ENCODE results near the gene IFI30. TPM values are rescaled to one million over a fixed set of nuclear protein-coding genes. Genes with fewer than 3 reads are reported as not detected.
A peak's percentile ranks its signal among the peaks of the same experiment; 100 is the strongest.

The IFI30 gene
- total and polyA plus RNA-seq, 3 experiments from 2014 or later = 10.9 to 34.5 (median 33.3) TPM

DNA sequence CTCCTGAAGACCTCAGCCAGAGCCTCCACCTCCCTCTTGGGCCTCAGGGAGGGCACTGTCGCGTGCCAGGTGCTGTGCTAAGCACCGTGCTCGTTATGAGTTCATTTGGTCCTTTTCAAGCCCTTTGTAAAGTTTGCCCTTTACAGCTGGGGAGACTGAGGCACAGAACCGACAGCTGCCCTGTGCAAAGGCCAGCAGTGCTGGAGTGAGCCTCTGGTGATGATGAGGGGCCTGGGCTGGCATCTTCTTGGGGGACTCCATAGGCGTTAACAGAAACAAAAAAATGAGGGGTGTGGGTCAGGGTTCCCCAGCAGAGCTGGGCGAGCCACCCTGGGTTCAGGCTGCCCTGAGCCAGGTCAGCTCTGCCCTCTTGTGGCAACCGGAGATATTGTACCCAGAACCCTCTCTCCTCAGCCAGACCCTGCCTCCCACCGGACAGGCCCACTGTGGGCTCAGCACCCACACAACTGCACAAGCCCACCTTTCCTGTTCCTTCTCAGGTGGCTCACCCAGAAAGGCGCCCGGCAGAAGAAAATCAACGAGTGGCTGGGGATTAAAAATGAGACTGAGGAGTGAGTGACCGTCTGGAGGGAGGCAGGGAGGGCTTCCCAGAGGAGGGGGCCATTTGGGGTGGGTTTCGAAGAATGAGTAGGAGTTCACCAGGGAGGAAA is 5.5 kb upstream of the IFI30 start:
- Histone ChIP-seq H3K36me3 (ENCODE audit: insufficient read depth, low read length) (peaks cover 8% of the 10 kb centered on the region), H3K27me3 (ENCODE audit: insufficient read depth, low read length, poor library complexity, severe bottlenecking) (no peaks in the 10 kb centered on the region), H3K4me1 (ENCODE audit: insufficient read depth, low read length) (peaks cover under 1% of the 10 kb centered on the region), H3K9me3 (ENCODE audit: low read length) (no peaks in the 10 kb centered on the region), H3K27ac (ENCODE audit: low read depth, low read length) (no peak overlapping the region), H3K4me3 (ENCODE audit: low read length) (no peak overlapping the region)
- Mint-ChIP-seq H3K27me3 (no peaks in the 10 kb centered on the region), H3K4me1 (peaks cover 0 to 5% (median 4%) of the 10 kb centered on the region in 3 donors), H3K36me3 (peaks cover 7 to 39% (median 9%) of the 10 kb centered on the region in 3 donors), H3K4me3 (peak overlapping the region in 1 of 7 donors; percentile 39), H3K27ac (peak overlapping the region in 4 of 8 donors; percentile 23 to 75 (median 56)), H3K9me3 (no peaks in the 10 kb centered on the region)
- DNase-seq = peak; percentile 35 to 68 (median 49)
- POLR2A ChIA-PET = interaction anchor here (0.5 kb wide), 1 partner anchor 188 kb away, joined by 4 read pairs; no protein-coding TSS in a partner anchor
- CTCF ChIA-PET = interaction anchor here (0.6 to 1.7 kb wide), 22 partner anchors 9 to 403 kb away, joined by 3 to 16 read pairs (median 4); partner anchors contain the start of genes IL12RB1 and PIK3R2

DNA sequence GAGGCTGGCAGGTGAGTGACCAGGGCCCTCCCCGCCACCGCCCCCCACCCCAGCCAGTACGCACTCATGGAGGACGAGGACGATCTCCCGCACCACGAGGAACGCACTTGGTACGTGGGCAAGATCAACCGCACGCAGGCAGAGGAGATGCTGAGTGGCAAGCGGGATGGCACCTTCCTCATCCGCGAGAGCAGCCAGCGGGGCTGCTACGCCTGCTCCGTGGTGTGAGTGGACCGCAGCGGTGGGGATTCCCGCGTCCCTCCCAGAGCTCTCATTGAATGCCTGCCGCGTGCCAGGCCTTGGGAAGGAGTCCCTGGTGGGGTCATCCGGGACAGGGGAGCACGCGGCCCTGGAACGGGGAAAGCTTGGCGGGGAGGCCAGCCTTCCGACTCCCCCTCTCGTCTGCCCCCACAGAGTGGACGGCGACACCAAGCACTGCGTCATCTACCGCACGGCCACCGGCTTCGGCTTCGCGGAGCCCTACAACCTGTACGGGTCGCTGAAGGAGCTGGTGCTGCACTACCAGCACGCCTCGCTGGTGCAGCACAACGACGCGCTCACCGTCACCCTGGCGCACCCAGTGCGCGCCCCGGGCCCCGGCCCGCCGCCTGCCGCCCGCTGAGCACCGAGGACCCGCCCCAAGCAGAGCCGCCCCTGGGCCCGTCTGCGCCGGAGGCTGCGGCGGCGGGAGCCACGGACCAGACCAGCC is 4.8 kb upstream of the IFI30 start:
- Histone ChIP-seq H3K36me3 (ENCODE audit: insufficient read depth, low read length) (peaks cover 3% of the 10 kb centered on the region), H3K27ac (ENCODE audit: low read depth, low read length) (no peak overlapping the region), H3K4me3 (ENCODE audit: low read length) (no peak overlapping the region), H3K9me3 (ENCODE audit: low read length) (no peaks in the 10 kb centered on the region), H3K4me1 (ENCODE audit: insufficient read depth, low read length) (peaks cover 5% of the 10 kb centered on the region), H3K27me3 (ENCODE audit: insufficient read depth, low read length, poor library complexity, severe bottlenecking) (no peaks in the 10 kb centered on the region)
- no peak overlapping the region for H3K27ac Mint-ChIP-seq
- H3K27me3 Mint-ChIP-seq = no peaks in the 10 kb centered on the region
- H3K36me3 Mint-ChIP-seq = peaks cover 7 to 34% (median 9%) of the 10 kb centered on the region in 3 donors
- no peaks in the 10 kb centered on the region for H3K9me3 Mint-ChIP-seq
- POLR2A ChIA-PET = no interaction called here
- DNase-seq = no peak
- CTCF ChIA-PET = interaction anchor here (0.6 to 1.7 kb wide), 14 partner anchors 8 to 402 kb away, joined by 3 to 16 read pairs (median 4); partner anchors contain the start of gene PIK3R2
- H3K4me1 Mint-ChIP-seq = peaks cover 0 to 10% (median 5%) of the 10 kb centered on the region in 3 donors
- H3K4me3 Mint-ChIP-seq = no peak overlapping the region

DNA sequence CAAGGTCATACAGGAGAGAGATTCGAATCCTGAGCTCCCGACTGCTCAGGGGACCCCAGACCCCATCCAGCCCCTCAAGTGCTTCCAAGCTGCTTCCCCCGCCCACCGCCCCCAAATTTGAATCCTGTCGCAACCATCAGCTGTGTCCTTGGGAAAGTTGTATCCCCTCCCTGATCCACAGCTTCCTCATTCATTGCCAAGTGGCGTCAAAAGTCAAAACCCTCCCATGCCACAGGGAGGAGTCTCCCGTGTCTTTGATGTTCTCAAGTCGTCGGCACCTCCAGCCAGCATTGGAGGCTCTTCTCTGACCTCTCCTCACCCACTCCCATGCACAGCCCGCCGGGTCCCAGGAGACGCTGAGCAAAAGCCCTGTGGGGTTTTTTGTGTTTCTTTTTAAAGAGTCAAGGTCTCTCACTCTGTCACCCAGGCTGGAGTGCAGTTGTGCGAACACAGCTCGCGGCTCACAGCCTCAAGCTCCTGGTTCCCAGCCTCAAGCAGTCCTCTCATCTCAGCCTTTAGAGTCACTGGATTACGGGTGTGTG is 2.8 kb upstream of the IFI30 start:
- peaks cover 0 to 20% (median 11%) of the 10 kb centered on the region in 3 donors for H3K4me1 Mint-ChIP-seq
- no peak for DNase-seq
- no peak overlapping the region for H3K4me3 Mint-ChIP-seq
- Histone ChIP-seq H3K9me3 (ENCODE audit: low read length) (no peaks in the 10 kb centered on the region), H3K36me3 (ENCODE audit: insufficient read depth, low read length) (no peaks in the 10 kb centered on the region), H3K27me3 (ENCODE audit: insufficient read depth, low read length, poor library complexity, severe bottlenecking) (no peaks in the 10 kb centered on the region), H3K4me1 (ENCODE audit: insufficient read depth, low read length) (peaks cover 9% of the 10 kb centered on the region), H3K4me3 (ENCODE audit: low read length) (no peak overlapping the region), H3K27ac (ENCODE audit: low read depth, low read length) (no peak overlapping the region)
- no peaks in the 10 kb centered on the region for H3K9me3 Mint-ChIP-seq
- peaks cover 3 to 31% (median 6%) of the 10 kb centered on the region in 3 donors for H3K36me3 Mint-ChIP-seq
- ChIA-PET CTCF (interaction anchor here (0.7 to 2.5 kb wide), 6 partner anchors 9 to 59 kb away, joined by 3 to 7 read pairs (median 4); partner anchors contain the start of gene PIK3R2), POLR2A (no interaction called here)
- peak overlapping the region in 1 of 8 donors; percentile 61 for H3K27ac Mint-ChIP-seq
- no peaks in the 10 kb centered on the region for H3K27me3 Mint-ChIP-seq

DNA sequence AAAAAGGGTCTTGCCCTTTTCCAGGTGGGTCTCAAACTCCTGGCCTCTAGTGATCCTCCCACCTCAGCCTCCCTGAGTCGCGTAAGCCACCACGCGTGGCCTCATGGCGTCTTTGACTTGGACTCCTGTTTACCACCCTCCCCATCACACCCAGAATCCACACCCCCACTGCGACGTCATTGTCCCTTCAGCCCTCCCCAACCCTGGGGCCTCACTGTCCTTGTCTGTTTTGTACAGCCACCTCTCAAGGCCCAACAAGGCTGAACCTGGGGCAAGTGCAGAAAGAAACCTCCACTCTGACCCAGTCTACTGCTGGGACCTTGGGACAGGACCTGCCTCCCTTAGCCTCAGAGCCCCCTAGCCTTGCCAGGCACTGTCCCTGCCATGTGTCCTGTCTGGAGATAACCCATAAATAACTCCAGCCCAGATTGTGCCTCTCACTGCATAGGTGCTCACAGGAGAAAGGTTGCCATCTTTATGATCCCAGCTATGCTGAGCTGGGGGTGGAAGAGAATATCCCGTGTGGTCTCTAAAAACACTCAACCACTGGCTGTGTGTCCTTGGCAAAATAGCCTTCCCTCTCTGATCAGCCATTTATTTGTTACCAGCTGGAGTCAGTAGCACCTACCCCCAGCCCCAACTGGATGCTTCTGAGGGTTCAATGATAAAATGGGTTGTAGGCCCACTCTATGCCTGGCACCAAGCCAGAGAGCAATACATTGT is 1.8 kb upstream of the IFI30 start:
- peaks cover 0 to 20% (median 11%) of the 10 kb centered on the region in 3 donors for H3K4me1 Mint-ChIP-seq
- H3K36me3 Mint-ChIP-seq = peaks cover 0 to 25% (median 2%) of the 10 kb centered on the region in 3 donors
- ChIA-PET POLR2A (no interaction called here), CTCF (interaction anchor here (1.0 to 2.5 kb wide), 4 partner anchors 13 to 114 kb away, joined by 3 to 7 read pairs (median 4); no protein-coding TSS in a partner anchor)
- no peak overlapping the region for H3K27ac ChIP-seq (ENCODE audit: low read depth, low read length)
- DNase-seq = no peak
- no peak overlapping the region for H3K4me3 ChIP-seq (ENCODE audit: low read length)
- no peaks in the 10 kb centered on the region for H3K27me3 Mint-ChIP-seq
- H3K9me3 ChIP-seq (ENCODE audit: low read length) = no peaks in the 10 kb centered on the region
- H3K36me3 ChIP-seq (ENCODE audit: insufficient read depth, low read length) = no peaks in the 10 kb centered on the region
- peaks cover 9% of the 10 kb centered on the region for H3K4me1 ChIP-seq (ENCODE audit: insufficient read depth, low read length)
- no peaks in the 10 kb centered on the region for H3K27me3 ChIP-seq (ENCODE audit: insufficient read depth, low read length, poor library complexity, severe bottlenecking)
- peak overlapping the region in 2 of 7 donors; percentile 54 to 58 for H3K4me3 Mint-ChIP-seq
- H3K27ac Mint-ChIP-seq = peak overlapping the region in 7 of 8 donors; percentile 34 to 90 (median 78)
- H3K9me3 Mint-ChIP-seq = no peaks in the 10 kb centered on the region

DNA sequence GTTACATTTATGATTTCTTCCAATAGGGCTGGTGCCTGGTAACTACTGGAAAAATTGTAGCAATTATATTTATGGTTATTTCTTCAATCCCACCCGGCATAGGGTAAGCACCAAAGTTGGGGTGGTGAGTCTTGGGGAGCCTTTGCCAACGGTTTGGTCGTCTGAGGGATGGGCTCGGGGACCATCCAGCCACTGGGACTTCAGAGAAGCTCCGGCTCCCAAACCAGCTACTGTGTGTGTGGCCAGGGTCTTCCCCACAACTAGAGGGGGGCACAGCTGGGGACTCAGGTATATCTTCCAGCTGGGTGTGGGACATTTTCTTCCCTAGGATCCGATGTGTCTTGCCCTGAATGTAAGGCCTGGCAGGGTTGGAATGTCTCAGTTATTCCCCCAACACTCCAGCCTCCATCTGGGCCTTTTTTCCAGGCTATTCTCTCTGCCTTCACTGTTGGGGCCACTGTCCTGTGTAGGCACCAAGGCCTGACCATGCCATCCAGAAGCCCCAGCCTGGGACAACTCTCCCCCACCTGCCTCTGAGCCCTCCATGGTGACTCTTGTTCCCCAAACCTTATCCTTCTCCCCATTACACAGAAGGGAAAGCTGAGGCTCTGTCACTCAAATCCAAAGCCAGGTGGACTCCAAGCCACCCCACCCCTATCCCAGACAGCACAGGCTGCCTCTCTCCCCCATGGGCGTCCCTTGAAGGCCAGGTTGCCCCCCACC is 1.1 kb upstream of the IFI30 start:
- Mint-ChIP-seq H3K4me3 (peak overlapping the region in 6 of 7 donors; percentile 29 to 95 (median 56)), H3K36me3 (peaks cover 0 to 21% (median 5%) of the 10 kb centered on the region in 3 donors), H3K4me1 (peaks cover 0 to 20% (median 11%) of the 10 kb centered on the region in 3 donors), H3K27ac (peak overlapping the region in 6 of 8 donors; percentile 37 to 80 (median 64)), H3K9me3 (no peaks in the 10 kb centered on the region), H3K27me3 (no peaks in the 10 kb centered on the region)
- H3K9me3 ChIP-seq (ENCODE audit: low read length) = no peaks in the 10 kb centered on the region
- ChIA-PET POLR2A (no interaction called here), CTCF (interaction anchor here (1.1 to 2.5 kb wide), 3 partner anchors 59 to 114 kb away, joined by 3 to 7 read pairs (median 4); no protein-coding TSS in a partner anchor)
- H3K4me1 ChIP-seq (ENCODE audit: insufficient read depth, low read length) = peaks cover 9% of the 10 kb centered on the region
- H3K27me3 ChIP-seq (ENCODE audit: insufficient read depth, low read length, poor library complexity, severe bottlenecking) = no peaks in the 10 kb centered on the region
- no peak overlapping the region for H3K27ac ChIP-seq (ENCODE audit: low read depth, low read length)
- H3K4me3 ChIP-seq (ENCODE audit: low read length) = no peak overlapping the region
- no peaks in the 10 kb centered on the region for H3K36me3 ChIP-seq (ENCODE audit: insufficient read depth, low read length)
- DNase-seq = no peak

DNA sequence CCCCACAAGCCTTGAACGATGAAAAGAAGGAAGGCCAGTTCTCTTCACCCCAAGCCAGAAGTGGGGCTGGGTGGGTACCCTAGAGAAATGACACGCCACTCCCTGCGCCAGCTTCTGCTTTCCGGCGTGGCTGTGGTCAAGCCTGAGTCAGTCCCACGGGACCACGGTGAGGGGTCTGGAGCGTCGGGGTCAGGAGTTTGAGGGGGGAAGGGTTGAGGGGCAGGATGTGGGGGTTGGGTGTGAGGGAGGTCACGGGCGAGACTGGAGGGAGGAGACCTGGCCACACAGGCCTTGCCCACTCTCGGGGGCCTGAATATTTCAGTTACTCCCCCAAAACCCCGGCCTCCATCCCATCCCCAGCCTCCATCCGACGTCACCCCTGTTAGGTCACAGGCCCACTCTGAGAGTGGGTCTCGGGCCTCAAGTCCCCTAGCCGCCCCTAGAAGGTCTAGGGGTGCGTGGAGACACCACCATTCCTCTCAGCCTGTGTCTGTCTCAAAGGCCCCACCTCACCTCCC is 500 bp upstream of the IFI30 start:
- POLR2A ChIA-PET = no interaction called here
- no peaks in the 10 kb centered on the region for H3K27me3 Mint-ChIP-seq
- no peak for DNase-seq
- no peaks in the 10 kb centered on the region for H3K36me3 ChIP-seq (ENCODE audit: insufficient read depth, low read length)
- H3K36me3 Mint-ChIP-seq = peaks cover 0 to 20% (median 4%) of the 10 kb centered on the region in 3 donors
- H3K9me3 Mint-ChIP-seq = no peaks in the 10 kb centered on the region
- H3K4me1 Mint-ChIP-seq = peaks cover 0 to 19% (median 9%) of the 10 kb centered on the region in 3 donors
- CTCF ChIA-PET = interaction anchor here (1.1 kb wide), 1 partner anchor 60 kb away, joined by 3 read pairs; no protein-coding TSS in a partner anchor
- no peaks in the 10 kb centered on the region for H3K9me3 ChIP-seq (ENCODE audit: low read length)
- peak overlapping the region; percentile 84 for H3K4me3 ChIP-seq (ENCODE audit: low read length)
- H3K4me3 Mint-ChIP-seq = peak overlapping the region; percentile 88 to 95 (median 90)
- H3K27me3 ChIP-seq (ENCODE audit: insufficient read depth, low read length, poor library complexity, severe bottlenecking) = no peaks in the 10 kb centered on the region
- peaks cover 9% of the 10 kb centered on the region for H3K4me1 ChIP-seq (ENCODE audit: insufficient read depth, low read length)
- peak overlapping the region in 7 of 8 donors; percentile 37 to 91 (median 69) for H3K27ac Mint-ChIP-seq
- H3K27ac ChIP-seq (ENCODE audit: low read depth, low read length) = no peak overlapping the region

DNA sequence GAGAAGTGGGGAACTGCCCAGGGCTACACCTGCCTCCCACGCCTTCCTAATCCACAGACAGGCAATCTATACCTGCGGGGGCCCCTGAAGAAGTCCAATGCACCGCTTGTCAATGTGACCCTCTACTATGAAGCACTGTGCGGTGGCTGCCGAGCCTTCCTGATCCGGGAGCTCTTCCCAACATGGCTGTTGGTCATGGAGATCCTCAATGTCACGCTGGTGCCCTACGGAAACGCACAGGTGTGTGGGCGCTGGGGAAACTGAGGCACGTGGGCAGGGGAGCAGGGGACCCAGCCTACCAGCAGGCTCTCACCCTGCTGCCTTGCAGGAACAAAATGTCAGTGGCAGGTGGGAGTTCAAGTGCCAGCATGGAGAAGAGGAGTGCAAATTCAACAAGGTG is 1.4 kb downstream of the IFI30 start:
- H3K36me3 ChIP-seq (ENCODE audit: insufficient read depth, low read length) = no peaks in the 10 kb centered on the region
- H3K36me3 Mint-ChIP-seq = peaks cover 0 to 15% (median 3%) of the 10 kb centered on the region in 3 donors
- peak overlapping the region in 6 of 7 donors; percentile 8 to 95 (median 72) for H3K4me3 Mint-ChIP-seq
- peak overlapping the region; percentile 44 for H3K27ac ChIP-seq (ENCODE audit: low read depth, low read length)
- no peaks in the 10 kb centered on the region for H3K9me3 ChIP-seq (ENCODE audit: low read length)
- POLR2A ChIA-PET = no interaction called here
- no peaks in the 10 kb centered on the region for H3K9me3 Mint-ChIP-seq
- CTCF ChIA-PET = interaction anchor here (1.3 kb wide), 3 partner anchors 33 to 239 kb away, joined by 3 to 5 read pairs (median 3); no protein-coding TSS in a partner anchor
- no peak for DNase-seq
- H3K27me3 ChIP-seq (ENCODE audit: insufficient read depth, low read length, poor library complexity, severe bottlenecking) = no peaks in the 10 kb centered on the region
- peak overlapping the region in 3 of 8 donors; percentile 21 to 48 (median 45) for H3K27ac Mint-ChIP-seq
- H3K27me3 Mint-ChIP-seq = no peaks in the 10 kb centered on the region
- peaks cover 0 to 17% (median 7%) of the 10 kb centered on the region in 3 donors for H3K4me1 Mint-ChIP-seq
- no peak overlapping the region for H3K4me3 ChIP-seq (ENCODE audit: low read length)
- peaks cover 9% of the 10 kb centered on the region for H3K4me1 ChIP-seq (ENCODE audit: insufficient read depth, low read length)

All from CD8-positive, alpha-beta memory T cell (primary cell).